HG03045 (cell line): Measurements from ENCODE around the gene MRPS10.
"Not testable (repeated sequence)": the region's sequence is repeated elsewhere in the genome, so short reads cannot be mapped to it uniquely, and the experiment has no call there.

Experiments used
- ATAC-seq: cut with Tn5 transposase; IDR thresholded peaks from one replicate; pipeline ENCODE4 v1.9.1; 2021; ENCODE audit warnings: mild to moderate bottlenecking, moderate library complexity; ENCODE audit not compliant: unreplicated experiment

The MRPS10 gene

DNA sequence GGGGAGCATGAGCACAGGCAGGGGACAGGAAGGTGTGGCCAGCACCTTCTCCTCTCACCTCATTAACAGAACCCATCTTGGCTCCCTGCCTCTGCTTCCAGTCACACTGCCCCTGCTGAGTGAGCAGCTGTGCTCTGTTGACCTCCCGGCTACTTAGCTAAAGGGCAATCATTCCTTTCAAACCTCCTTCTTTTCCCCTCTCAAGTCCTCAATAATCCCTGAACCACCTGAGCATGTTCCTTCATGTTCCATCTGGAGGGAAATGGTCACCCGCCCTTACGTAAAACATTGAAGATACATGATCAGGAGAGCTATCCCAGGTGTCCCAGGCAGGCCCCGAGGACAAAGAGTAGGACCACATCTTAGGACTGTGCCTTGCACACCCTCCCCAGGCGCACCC is 21.7 kb upstream of the MRPS10 start:
- ATAC-seq = no peak

DNA sequence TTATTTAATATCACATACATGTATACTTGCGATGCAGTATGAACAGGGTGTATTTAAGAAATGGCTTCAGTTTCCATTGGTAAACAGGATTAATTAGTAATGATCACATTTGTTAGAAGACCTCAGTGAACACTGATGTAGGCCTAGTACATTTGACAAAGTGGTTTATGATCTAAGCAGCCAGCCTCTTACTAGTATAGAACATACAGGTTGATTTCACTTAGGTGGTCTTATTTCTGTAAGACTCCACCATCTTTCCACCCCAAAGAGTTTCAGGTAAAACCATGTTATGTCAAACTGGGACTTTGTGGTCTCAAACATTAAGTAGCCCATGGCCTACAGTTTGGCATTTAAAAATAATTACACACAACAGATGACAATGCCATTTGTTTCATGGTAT is 20.2 kb upstream of the MRPS10 start:
- no peak for ATAC-seq

DNA sequence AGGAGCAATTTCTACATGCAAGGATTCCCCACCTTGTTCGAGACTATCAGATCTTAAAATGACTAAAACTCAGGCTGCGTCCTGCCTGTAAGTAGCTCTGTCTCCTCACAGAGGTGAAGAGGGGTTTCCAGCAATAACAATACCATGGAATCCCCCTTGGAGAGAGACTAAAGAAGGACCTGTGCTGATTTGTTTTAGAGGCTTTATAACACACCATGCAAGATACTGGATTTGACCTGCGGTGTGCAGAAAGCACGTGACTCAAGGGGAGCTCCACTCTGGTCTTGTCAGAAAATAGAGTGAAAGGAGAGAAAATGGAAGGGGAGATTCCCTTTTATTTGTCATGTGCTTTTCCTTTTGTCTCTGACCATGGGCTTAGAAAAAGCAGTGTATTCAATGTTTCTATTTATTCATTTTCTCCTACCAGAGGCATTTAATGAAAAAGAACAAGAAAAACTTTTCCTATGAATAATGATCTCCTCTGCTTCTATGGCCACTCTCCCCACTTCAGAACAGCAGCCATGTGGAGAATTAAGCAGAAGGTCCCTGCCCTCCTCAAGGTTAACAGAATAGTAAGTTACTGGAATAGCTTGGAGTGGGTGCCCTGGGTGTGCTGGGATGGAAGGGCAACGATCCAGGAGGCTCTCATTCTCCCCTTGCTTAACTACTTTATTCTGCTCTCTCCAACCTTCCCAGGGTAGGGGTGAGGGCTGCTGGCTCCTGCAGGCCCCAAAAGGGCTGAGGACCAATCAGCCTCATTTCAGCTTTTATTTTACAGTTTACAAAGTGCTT is 19.2 kb upstream of the MRPS10 start:
- ATAC-seq = no peak

DNA sequence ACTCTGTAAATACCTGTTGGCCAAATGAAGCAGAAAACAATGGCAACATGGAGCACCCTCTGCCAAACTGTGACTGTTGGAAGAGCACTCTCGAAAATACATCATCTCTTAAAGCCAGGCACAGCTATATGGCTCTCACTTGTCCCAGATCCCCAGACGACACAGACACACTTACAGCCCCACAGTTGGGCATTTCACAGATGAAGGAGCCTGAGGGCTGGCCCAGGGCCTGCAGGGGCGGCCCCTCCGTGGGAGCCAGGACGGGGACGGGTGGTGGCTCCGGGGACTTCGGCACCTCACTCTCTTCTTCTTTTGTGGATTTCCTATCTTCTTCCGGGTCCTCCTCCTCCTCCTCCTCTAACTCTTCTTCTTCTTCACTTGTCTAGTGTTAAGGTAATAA is 18.4 kb upstream of the MRPS10 start:
- no peak for ATAC-seq

DNA sequence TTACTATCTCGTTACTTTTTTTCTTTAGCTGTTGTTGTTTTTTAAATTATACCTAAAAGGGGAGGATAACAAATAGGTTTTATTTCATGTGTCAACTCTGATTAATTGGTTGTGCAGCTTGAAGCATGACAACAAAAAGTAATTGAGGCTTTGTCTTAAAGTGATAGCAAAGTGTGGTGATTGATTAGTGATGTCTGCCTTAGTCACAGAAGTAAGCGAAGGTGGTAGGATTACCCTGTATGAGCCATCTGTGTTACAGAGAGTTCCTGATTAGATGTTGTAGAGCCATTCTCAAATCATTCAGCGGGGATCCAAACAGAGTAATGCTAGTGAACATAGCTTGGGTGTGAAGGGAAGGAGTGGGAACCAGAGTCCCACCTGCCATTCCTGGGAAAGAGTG is 14.4 kb upstream of the MRPS10 start:
- no peak for ATAC-seq

DNA sequence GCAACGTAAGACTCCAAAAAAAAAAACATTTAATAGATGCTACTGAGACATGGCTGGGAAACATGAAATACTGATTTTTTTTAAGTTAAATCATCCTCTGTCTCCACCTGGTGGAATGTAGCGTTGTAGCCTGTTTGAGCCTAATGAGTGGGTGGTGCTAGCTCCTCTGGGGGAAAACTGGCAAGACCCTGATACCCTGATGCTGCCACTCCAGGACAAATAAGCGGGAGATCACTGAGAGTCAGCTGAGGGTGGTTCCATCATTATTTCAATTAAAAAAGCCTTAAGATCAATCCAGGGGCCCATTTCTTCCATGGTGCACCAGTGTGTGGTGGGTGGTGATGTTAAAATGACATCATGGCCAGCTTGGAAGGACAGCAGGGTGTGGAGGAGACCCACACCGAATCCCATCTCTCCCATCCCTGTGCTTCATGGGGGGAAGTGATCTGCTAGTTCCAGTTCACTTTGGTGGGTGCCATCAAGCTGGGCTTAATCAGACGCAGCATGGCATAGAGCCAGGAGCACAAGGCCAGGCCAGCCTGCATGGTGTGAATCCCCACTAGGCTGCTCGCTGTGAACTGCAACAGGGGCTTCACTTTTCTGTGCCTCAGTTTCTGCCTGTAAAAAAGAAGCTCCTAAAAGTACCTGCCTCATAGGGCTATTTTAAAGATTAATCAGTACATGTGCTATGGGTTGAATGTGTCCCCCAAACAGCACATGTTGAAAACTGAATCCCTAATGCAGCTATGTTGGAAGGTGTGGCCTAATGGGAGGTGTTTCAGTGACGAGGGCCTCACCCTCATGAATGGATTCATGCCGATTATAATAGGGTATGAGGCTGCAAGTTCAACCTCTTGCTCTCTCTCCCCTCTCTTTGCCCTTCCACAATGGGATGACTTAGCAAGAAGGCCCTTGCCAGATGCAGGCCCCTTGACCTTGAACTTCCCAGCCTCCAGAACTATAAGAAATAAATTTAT is 13.0 kb upstream of the MRPS10 start:
- ATAC-seq = no peak

DNA sequence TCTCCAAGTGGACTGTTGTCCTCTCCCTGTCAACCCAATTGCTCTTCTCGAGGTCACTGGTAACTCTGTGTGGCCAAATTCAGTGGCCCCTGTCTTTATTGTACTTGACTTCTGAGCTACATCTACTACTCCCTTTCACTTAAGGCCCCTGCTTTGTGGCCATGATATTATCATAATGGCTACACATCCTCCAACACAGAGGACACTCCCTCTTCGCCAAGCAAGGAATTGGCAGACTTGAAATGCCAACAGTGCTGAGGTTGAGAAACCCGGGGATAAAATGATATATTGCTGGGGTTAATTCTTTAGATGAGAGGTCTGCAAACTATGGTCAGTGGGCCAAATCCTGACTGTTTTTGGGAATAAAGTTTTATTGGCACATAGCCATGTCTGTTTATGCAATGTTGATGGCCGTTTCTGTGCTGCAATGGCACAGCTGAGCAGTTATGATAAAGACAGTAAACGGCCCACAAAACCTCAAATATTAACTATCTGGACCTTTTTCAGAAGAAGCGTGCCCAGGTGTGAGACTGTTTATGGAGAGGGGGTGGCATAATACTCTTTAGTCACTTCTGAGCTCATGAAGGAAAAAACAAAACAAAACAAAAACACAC is 12.0 kb upstream of the MRPS10 start:
- no peak for ATAC-seq

DNA sequence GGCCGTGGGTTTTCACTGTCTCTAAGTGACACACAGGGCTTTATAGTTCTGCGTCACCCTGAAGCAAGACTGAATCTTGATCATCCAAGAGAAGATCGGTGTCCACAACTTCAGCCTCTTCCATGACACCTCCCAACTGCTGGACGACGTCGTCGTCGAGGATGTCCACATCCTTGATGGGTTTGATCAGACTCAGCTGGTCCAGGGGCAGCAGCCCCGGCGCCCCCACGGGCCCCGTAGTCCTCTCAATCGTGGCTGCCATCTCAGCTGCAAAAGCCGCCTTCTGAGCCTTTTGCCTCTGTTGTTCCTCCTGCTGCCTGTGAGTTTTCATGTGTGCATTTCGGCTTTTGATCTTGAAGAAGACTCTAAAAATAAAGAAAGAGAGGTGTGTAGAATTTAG is 10.6 kb upstream of the MRPS10 start:
- no peak for ATAC-seq

DNA sequence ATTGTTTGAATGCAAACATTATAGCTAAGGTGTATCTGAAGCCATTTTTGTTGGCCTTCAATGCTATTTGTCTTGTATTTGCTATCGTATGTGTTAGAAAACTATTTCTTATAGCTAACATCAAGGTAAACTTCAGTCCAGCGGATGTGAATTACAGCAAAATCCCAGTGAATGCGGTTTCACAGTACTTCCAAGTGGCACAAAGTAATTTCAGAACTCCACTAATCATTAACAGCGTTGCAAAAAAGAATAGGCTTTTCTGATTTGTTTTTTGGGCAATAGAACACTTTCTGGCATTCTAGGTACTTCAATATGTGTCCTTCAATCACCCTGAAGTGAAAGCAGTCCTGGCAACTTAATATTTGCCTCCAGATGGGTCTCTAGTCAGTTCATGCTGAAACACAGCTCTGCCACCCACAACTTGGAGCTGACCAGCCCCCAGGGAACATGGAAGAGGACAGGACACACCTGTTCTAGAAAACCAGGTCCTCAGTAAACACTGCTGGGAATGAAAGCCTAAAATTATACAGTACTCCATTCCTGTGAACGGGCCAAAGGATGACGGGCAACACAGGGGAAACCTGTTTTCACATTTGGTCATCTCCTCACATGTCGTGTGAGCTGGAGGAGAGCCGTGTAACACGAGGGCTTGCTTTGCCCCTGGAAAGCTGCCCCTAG is 9.7 kb upstream of the MRPS10 start:
- ATAC-seq = no peak

DNA sequence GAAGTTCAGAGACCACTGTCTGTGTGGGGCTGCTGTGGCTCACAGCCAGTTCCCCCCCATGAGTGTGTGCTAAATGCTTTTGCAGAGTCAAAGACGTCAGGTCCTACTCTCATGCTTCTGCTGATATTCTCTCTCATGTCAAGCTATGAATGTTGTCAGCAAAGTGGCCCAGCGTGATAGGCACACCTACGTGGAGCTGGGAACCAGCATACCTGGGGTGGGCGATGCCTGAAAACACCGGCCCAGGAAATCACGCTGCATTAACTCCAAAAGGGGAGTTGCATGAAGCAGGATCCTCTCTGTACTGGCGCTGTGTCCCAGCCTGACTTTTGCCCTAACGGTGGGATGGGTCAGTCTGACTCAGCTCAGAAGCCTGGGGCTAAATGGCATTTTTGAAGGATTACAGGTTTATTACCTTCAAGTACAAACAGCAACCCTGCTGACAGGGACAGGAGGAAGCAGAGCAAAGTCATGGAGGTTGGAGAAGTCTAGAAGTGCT is 9.0 kb upstream of the MRPS10 start:
- ATAC-seq = no peak

DNA sequence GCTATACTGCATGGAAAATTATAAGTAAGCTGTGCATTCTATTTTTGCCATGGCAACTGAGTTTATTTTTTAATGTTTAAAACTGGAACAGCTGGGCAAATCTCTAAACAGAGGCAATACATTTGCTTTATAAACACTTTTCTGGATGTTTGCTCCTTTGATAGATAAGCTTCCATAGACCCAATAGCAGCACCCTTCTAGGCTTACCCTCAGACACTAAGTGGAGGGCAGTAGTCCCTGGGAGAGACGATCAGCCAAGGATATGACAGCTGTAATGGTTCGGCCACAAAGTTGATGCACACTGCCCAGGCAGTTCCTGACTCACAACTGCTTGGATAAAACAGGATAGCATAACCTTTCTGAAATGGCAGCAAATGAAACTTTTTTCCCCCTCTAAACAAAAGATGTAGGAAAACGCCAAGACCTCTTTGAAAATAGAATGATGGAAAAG is 8.5 kb upstream of the MRPS10 start:
- ATAC-seq = no peak

DNA sequence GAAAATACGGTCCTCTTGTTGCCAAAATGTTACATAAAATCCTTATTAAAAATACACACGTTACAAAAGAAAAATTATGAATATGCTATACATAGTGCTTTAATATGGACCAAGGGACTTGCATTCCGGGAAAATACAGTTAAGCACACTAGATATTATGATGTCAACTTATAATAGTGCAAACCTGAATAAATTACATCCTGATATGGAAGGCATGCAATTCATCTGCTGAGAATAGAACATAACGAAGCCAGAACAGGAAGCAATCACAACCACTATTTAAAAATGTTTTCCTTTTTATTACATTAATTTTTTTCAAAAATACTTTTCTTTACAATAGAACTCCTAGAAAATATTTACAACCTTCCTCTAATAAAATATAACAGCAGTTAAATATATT is 7.8 kb upstream of the MRPS10 start:
- no peak for ATAC-seq

DNA sequence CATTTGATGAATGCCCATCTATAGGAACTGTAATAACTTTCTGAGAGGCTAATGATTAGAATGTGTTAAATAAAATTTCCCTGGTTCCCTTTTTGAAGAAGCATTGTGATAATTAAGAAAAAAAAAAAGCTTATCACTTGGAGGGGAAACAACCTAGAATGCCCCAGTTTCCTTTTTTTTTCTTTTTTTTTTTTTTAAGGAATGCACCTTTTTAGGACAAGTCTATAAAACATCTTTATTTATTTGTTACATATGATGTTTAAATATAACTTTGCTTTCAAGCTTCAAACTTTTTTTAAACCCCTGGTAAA is 7.3 kb upstream of the MRPS10 start:
- no peak for ATAC-seq

DNA sequence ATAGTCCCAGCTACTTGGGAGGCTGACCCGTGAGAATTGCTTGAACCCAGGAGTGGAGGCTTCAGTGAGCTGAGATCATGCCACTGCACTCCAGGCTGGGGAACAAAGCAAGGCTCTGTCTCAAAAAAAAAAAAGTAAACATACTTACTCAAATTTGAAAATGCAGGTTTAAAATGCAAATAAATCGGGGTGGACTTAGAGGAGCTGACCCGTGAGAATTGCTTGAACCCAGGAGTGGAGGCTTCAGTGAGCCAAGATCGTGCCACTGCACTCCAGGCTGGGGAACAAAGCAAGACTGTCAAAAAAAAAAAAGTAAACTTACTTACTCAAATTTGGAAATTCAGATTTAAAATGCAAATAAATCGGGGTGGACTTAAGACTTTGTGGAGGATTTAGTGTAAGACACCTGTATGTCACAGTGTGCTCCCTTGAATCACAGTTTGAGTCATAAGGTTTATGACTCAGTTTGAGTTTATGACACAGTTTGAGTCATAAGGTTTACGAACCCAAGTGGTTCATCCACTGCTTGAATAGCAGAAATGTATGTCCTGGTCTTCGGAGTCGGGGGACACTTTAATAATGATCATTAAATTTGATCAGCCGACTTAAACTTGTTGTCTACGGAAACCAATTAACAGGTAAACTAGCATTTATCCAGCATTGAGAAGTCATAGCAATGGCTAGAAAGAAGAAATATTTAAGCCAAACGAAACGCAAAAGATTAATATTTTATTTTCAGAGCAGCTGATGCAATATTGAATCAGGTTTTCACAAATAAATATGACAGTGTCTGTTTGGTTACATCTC is 6.8 kb upstream of the MRPS10 start:
- peak; percentile 90 for ATAC-seq

DNA sequence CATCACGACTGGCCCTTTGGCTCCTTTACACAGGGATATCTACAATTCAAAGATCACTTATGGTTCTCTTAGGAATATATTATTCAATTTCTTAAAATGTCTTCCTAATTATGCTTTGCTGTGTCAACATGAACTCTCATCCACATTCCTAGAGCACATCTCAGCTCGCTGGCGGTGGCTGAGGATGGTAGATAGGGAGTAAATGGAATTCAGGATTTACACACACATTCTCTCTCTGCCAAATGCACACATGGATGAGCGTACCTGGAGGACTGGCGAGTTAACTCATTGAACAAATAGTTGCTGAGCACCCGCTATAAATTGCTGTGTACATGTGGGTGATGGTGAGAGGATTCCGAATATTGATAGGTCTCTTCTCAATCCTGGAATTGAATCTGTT is 4.8 kb upstream of the MRPS10 start:
- no peak for ATAC-seq

DNA sequence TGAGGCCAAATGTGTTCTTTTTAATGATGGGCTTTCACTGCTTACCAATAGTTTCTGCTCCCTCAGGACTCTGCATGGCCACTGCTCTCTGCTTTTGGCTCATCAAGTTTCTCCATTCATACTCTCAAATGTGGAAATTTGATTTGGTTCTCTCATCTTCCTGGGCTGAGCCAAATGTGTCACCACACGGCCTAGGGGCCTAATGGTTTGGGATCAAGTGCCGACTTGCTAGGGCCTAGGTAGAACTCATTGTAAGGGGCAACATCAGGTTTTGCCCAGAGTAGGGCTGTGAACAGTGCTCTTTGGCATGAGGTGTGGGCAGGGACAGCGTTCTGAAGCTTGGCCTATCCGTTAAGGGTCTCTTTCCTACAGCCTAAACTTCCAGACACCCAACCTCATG is 3.9 kb upstream of the MRPS10 start:
- no peak for ATAC-seq

DNA sequence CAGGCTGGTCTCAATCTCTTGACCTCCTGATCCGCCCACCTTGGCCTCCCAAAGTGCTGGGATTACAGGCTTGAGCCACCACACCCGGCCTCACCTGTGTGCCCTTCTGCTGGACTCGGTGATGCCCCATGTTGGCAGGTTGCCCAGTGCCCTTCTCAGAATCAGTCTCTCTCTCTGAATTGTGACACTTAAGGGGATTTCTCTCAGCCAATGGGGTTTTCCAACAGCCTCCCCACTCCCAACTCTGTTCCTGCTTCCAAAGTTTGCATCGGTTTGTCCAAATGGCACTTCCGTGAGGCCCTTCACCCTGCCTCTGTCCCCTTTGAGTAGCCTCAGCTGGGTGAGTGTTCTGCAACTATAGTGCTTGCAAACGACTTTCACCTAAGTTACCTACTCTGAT is 3.1 kb upstream of the MRPS10 start:
- no peak for ATAC-seq

DNA sequence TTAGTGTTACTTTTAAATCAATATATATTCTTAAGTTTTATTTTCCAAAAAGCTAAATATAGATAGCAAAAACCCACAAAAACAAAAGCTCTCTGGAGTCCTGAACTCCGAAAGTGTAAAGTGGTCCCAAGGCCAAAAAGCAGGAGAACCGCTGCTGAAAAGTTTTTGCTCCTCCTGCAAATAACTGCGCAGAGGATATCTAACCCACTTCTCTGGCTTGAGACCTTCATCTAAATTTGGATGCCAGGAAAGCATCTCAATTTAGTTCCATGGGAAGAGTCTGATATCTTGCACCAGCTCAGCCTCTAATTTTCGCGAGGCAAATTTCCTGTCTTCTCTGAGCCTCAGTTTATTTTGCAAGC is 523 bp downstream of the MRPS10 start:
- no peak for ATAC-seq

DNA sequence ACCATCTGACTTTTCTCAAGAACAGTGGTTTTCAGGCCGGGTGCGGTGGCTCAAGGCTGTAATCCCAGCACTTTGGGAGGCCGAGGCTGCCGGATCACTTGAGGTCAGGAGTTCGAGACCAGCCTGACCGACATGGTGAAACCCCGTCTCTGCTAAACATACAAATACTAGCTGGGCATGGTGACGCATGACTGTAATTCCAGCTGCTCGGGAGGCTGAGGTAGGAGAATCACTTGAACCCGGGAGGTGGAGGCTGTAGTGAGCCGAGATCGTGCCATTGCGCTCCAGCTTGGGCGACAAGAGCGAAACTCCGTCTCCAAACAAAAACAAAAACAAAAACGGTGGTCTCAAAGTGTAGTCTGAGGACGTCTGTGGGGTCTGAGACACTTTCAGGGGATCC is 1.2 kb downstream of the MRPS10 start:
- not testable (repeated sequence) for ATAC-seq

DNA sequence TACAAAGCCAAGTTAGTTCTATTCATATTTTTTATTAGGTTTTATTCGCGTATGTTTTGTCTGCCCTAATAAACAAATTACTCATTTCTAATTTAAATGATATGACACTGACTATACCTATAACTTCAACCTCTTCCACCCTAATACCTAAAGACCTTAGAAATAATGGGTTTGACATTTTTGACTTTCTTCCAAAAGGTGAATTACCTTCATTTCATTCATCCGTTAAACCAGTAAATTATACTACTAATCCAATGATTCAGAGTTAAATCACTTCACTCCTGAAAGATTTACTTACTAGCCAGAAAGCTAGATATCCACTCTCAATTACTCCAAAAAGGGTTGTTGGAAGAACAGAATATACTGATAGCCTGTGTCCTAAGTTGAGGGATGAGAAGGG is 5.2 kb downstream of the MRPS10 start:
- ATAC-seq = no peak
